GM18505 (cell line): ENCODE data around the gene DOK7.

Source experiments
- ATAC-seq: cut with Tn5 transposase; IDR thresholded peaks from one replicate; pipeline ENCODE4 v1.9.1; 2021; ENCODE audit not compliant: unreplicated experiment
- POLR2A ChIP-seq: IDR thresholded peaks from 4 replicates; pipeline ENCODE4 v1.6.1; 2011; ENCODE audit warnings: borderline replicate concordance; ENCODE audit not compliant: insufficient read depth, insufficient read length; ENCODE audit errors: extremely low read depth

Gene DOK7

DNA sequence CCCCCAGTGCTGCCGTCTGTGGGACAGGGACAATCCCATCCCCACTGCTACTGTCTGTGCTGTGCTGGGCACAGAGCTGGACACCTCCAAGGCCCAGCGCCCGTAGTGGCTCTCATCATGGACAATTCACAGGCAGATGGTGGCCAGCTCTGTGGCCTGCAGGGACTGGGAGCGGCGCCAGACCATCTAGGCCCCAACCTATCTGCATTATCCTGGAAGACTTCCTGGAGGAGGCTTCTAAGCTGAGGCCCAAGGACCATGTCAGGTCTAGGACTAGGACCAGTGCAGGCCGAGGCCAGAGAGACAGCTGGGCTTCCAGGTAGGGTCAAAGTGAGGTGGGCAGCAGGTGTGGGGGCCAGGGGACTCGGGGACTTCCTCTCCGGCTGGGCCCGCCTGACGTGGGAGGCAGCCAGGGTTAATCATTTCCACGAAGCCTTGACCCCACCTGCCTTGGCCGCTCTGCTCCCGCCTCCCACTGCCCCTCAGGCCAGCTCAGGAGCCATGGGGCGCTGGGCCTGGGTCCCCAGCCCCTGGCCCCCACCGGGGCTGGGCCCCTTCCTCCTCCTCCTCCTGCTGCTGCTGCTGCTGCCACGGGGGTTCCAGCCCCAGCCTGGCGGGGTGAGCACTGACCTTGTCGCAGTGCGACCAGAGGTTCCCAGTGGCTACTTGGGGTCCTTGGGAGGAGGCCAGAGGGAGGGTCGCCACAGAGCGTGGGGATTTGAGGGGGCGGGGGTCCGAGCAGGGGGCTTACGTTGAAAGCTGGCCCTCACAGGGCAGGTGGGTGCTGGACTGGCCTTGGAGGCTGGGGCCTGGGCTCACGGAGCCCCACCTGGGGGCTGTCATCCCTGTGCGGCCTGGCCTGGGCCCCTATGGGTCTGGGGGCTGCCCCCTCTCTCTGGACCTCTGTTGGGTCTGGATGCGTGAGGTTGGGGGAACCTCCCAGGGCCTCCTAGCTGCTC lies 21.3 kb upstream of the DOK7 start, which contains the start of gene HGFAC:
TSS of gene HGFAC (plus strand) at position 468 of the 959 bp plus-strand sequence. CDS start at position 502, 34 bp downstream.
- TF ChIP-seq POLR2A: no peak
- ATAC-seq: no peak

DNA sequence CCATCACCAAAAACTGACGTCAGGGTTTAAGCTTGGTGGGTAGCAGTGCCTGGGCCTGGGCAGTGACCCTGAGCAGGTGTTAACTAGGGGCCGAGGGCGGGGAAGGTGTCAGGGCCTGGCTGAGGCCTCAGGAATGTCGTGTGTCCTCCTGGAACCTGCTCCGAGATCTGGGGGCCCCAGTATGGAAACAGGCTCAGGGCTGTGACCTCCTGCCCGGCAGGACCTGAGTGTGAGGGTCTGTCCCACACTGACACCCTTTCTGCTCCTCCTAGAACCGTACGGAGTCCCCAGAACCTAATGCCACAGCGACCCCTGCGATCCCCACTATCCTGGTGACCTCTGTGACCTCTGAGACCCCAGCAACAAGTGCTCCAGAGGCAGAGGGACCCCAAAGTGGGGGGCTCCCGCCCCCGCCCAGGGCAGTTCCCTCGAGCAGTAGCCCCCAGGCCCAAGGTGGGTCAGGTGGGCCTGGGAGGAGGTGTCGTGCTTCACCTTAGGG lies 20.6 kb upstream of the DOK7 start:
- no peak for ATAC-seq
- no peak for TF ChIP-seq POLR2A

DNA sequence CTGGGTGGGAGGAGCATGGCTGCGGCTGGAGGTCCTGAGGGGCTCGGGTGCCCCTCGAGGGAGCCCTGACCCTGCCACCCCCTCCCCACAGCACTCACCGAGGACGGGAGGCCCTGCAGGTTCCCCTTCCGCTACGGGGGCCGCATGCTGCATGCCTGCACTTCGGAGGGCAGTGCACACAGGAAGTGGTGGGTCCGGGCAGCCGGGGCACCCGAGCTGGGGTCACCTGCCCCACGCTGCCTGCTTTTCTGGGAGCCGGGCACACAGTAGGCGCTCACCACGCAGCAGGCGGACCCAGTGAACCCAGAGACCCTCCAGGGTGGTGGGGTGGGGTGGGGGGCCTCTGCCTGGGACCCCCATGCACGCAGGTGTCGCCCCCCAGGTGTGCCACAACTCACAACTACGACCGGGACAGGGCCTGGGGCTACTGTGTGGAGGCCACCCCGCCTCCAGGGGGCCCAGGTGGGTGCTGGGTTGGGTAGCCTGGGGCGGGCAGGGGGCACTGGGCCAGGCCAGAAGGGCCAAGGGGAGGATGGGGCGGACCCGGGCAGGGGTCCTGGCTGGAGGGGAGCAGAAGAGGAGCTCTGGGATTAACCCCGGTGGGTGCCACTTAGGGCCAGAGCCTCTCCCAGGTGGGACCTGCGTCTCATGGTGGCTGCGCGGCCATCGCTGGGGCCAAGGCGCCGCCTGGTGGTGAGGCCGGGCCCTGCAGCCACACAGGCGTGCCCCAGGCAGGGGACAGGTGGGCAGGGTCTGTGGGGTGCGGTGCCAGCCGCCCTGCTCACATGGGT lies 20.0 kb upstream of the DOK7 start:
- TF ChIP-seq POLR2A: no peak
- no peak for ATAC-seq

DNA sequence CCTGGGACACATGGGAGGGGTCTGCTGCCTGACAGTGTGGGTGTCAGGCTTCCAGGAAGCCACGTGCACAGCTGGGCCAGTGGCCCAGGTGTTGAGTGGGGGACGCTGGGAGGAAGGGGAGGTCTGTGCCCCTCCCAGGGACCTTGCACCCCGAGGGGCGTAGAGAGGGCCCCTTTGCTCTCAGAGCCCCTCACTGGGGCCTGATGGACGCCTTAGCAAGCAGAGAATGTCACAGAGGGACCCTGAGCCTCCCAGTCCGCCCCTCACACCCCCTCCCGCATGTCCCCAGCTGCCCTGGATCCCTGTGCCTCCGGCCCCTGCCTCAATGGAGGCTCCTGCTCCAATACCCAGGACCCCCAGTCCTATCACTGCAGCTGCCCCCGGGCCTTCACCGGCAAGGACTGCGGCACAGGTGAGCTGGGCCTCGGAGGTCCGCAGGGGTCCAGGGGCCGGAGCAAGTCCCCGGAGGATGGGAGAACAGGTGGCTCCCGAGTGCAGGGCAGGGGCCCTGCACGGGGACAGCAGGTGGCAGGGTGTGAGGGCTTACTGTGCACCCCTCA lies 19.3 kb upstream of the DOK7 start:
- TF ChIP-seq POLR2A: no peak
- no peak for ATAC-seq

DNA sequence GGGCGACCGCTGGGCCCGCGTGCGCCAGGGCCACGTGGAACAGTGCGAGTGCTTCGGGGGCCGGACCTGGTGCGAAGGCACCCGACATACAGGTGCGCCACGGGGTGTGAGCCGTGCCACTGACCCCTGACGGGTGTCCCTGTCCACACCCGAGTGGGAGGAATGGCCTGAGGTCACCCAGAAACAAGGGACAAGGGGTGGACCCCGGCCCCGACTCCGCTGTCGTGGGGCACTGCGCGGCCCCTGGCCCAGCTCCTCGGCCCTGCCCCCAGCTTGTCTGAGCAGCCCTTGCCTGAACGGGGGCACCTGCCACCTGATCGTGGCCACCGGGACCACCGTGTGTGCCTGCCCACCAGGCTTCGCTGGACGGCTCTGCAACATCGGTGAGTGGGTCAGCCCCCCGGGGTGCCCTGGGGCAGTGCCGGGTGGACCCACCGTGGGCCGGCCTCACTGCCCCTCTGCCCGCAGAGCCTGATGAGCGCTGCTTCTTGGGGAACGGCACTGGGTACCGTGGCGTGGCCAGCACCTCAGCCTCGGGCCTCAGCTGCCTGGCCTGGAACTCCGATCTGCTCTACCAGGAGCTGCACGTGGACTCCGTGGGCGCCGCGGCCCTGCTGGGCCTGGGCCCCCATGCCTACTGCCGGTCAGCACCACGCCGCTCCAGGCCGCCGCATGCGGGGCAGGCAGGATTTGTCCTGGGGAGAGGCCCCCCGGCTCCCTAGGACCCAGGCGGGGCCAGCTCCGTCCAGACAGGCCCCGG lies 18.6 kb upstream of the DOK7 start:
- no peak for ATAC-seq

DNA sequence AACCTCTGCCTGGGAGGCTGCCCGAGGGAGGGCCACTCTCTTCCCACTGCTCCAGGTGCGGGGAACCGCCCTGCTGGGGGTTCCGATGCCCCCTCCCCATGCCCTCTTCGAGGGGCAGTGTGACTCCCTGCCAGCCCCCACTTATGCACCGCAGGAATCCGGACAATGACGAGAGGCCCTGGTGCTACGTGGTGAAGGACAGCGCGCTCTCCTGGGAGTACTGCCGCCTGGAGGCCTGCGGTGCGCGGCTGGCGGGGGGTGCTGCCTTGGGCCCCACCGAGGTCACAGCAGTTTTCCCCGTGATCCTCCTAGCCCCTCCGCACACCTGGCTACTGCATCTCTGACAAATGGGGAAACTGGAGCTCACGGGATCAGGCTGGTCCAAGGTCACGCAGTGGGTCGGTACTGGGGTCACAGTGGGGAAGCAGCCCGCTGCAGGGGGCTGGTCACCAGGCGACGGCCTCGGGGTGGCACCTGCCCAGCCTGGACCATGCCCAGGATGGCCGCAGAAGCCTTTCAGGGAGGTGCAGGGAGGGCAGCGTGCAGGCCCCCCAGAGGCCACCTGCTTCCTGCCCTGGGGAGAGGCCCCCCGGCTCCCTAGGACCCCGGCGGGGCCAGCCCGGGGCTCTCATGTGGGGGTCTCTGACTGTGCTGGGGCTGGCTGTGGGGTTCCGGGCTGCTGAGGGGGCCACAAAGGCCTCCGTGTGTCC lies 17.8 kb upstream of the DOK7 start:
- no peak for ATAC-seq
- no peak for TF ChIP-seq POLR2A

More for the DNA sequence above, 18.6 kb upstream of the DOK7 start:
- no peak for TF ChIP-seq POLR2A

DNA sequence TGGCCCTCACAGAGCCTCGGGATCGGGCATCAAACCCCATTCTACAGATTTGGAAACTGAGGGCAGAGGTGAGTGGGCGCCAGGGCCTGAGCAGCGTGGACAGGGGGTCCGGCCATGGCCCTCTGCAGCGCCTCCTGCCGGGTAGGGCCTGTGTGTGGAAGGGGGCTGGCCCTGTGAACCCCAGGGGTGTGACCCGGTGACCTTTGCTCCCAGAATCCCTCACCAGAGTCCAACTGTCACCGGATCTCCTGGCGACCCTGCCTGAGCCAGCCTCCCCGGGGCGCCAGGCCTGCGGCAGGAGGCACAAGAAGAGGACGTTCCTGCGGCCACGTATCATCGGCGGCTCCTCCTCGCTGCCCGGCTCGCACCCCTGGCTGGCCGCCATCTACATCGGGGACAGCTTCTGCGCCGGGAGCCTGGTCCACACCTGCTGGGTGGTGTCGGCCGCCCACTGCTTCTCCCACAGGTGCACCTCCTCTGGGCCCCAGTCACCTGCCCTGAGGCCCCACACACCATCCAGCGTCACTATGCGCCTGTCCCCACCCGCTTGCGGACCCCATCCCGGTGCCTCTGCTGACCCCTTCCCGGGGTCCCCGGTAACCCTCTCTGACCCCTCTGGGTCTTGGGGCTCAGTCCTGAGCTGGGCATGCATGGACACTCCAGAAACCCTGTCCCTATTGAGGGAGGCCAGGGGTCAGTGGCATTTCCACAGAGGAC lies 17.1 kb upstream of the DOK7 start:
- no peak for ATAC-seq
- TF ChIP-seq POLR2A: no peak

DNA sequence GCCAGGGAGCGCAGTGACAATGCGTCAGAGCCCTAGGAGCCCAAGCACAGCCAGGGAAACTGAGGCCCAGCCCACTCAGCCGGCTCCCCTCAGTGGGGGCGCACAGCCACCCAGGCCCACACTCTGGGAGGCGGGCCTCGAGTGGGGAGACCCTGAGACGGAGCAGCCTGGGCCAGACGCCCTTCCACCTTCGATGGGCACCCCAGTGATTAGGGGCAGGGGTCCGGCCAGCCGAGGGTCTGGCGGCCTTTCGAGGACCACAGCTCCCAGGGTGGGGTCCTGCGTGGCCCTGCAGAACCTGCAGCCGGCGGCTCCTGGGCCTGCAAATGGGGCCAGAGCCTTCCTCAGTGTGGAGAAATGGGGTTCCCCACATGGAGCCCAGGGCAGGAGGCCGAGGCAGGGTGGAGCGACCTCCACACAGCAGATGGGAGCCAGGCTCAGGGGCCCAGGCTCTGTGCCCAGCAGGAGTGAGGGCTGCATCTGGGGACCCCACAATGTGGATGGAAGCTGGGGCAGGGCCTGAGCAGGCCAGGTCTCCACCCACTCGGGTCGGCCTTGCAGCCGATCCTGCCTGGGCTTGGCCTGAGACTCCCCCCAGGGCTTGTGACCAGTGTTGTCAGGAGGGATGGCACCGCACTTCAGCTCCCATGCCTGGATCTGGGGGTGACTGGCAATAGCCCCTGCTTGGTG lies 16.3 kb upstream of the DOK7 start:
- no peak for TF ChIP-seq POLR2A
- ATAC-seq: no peak

DNA sequence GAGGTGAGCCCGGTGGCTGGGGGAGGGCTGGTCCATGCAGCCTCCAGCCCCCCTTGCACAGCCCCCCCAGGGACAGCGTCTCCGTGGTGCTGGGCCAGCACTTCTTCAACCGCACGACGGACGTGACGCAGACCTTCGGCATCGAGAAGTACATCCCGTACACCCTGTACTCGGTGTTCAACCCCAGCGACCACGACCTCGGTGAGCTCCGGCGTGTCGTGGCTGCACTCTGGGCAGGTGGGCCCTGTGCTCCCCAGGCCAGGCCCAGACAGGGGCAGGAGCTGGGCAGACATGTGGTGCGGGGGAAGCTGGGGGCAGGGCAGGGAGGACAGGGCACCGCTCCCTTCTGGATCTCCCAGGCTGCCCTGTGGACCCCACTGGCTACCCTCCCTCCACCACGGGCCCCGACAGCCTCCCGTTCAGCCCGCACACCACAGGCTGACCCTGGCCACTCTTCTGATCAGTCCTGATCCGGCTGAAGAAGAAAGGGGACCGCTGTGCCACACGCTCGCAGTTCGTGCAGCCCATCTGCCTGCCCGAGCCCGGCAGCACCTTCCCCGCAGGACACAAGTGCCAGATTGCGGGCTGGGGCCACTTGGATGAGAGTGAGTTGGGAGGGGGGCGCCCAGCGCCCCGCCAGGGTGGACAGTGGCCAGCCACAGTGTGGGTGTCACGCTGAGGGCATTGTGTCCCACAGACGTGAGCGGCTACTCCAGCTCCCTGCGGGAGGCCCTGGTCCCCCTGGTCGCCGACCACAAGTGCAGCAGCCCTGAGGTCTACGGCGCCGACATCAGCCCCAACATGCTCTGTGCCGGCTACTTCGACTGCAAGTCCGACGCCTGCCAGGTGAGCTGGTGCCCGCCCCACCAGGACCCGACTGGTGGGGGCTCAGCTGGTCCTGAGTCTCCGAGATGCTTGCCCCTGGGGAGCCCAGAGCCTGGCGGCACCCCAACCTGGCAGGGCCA lies 15.4 kb upstream of the DOK7 start:
- TF ChIP-seq POLR2A: no peak
- ATAC-seq: no peak

DNA sequence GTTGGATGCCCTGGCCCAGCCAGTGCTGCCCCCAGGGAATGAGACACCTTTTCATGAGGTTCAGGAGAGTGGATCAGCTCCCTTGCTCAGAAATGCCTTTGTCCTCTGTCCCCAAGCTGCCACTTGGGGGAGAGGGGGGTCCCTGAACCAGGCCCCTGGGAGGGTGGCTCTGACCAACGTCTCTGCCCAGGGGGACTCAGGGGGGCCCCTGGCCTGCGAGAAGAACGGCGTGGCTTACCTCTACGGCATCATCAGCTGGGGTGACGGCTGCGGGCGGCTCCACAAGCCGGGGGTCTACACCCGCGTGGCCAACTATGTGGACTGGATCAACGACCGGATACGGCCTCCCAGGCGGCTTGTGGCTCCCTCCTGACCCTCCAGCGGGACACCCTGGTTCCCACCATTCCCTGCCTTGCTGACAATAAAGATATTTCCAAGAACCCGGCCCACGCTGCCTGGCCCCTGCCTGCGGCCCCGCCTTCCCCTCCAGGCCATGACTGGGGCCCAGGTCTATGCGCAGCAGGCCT lies 14.0 kb upstream of the DOK7 start:
- TF ChIP-seq POLR2A: no peak
- no peak for ATAC-seq
